ENCODE data around the gene POR.
A peak's percentile ranks its signal among the peaks of the same experiment; 100 is the strongest.

POR gene

DNA sequence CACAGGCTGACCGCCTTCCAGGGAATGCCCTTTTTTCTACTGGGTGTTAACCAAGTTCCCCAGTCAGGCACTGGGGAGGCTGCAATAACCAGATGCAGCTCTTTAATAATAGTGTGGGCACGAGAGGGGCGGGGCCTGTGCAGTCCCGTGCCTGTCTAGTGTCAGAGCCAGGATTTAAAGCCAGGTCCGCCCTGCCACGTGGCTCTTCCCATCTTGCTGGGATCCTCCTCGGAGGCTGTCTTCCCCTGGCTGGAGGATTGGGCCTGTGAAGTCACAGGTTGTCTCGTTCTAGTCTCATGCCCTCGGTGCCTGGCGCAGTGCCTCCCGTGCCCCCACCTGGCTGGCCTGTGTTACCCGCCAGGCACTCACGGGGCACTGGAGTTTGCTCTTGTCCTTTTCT lies 54.2 kb downstream of the POR start:
- H3K4me1 Mint-ChIP-seq, result peaks cover 5% of the 10 kb centered on the region
- H3K4me3 Mint-ChIP-seq, result no peak overlapping the region
- ATAC-seq (replicated peaks; ENCODE audit: extremely low read depth, poor library complexity, severe bottlenecking) (no peak), DNase-seq (ENCODE audit: low spot score in 2 of 2) (no peak)
- H3K27ac Mint-ChIP-seq (ENCODE audit: low read depth), result no peak overlapping the region
- no peaks in the 10 kb centered on the region for H3K9me3 Mint-ChIP-seq
- no peaks in the 10 kb centered on the region for H3K27me3 Mint-ChIP-seq
- H3K36me3 Mint-ChIP-seq (ENCODE audit: insufficient read depth), result peaks cover 16% of the 10 kb centered on the region

- H3K9me3 Mint-ChIP-seq, result no peaks in the 10 kb centered on the region
- ATAC-seq (replicated peaks; ENCODE audit: extremely low read depth, poor library complexity, severe bottlenecking), result no peak
- peaks cover 5% of the 10 kb centered on the region for H3K4me1 Mint-ChIP-seq
- no peak overlapping the region for H3K4me3 Mint-ChIP-seq
- H3K27me3 Mint-ChIP-seq, result no peaks in the 10 kb centered on the region
- peaks cover 21% of the 10 kb centered on the region for H3K36me3 Mint-ChIP-seq (ENCODE audit: insufficient read depth)
- DNase-seq (ENCODE audit: low spot score in 2 of 2), result no peak
- H3K27ac Mint-ChIP-seq (ENCODE audit: low read depth), result no peak overlapping the region
These were observed 54.9 kb downstream of the POR start for GRCh38 chr7:75969704-75970498.

GRCh38 chr7:75971309-75971960 lies 56.5 kb downstream of the POR start:
- peaks cover 5% of the 10 kb centered on the region for H3K4me1 Mint-ChIP-seq
- H3K27ac Mint-ChIP-seq (ENCODE audit: low read depth), result no peak overlapping the region
- DNase-seq (ENCODE audit: low spot score in 2 of 2), result no peak
- H3K9me3 Mint-ChIP-seq, result no peaks in the 10 kb centered on the region
- H3K36me3 Mint-ChIP-seq (ENCODE audit: insufficient read depth), result peaks cover 21% of the 10 kb centered on the region
- no peak overlapping the region for H3K4me3 Mint-ChIP-seq
- no peaks in the 10 kb centered on the region for H3K27me3 Mint-ChIP-seq
- ATAC-seq (replicated peaks; ENCODE audit: extremely low read depth, poor library complexity, severe bottlenecking), result no peak

DNA sequence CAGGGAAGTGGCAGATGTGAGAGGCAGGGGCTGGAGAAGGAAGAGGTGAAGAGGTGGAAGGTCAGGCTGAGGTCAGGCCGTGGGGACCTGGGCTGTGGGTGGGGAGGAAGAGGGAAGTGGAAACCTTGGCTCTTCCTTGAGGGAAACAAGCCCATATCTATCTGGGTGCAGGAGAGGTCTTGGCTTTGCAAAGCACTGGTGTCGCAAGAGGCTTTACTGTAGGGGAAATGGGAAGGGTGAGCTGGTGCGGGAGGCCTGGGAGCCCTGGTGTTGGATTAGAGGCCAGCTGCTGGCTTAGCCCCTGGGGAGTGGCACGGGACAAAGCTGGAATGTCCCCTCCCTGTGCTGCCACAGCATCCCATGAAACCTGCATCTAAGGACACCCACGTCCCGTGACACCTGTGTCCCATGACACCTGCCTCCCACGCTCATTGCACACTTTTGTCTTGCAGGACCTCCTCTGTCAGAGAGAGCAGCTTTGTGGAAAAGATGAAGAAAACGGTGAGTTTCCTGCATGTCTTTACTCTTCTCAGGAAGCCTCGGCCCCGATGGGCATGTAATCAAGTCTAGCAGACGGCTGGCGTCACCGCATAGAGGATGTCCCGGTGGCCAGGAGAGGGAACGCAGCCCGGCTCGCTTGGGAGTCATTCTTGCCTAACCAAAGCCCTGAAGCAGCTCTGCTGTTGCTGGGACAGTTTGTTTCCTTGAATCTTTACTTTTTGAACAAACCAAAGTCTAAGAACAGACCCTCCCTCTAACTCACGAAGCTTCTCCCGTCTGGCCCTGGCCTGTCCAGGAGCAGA lies 57.2 kb downstream of the POR start:
- no peak overlapping the region for H3K27ac Mint-ChIP-seq (ENCODE audit: low read depth)
- peaks cover 5% of the 10 kb centered on the region for H3K4me1 Mint-ChIP-seq
- no peak for DNase-seq (ENCODE audit: low spot score in 2 of 2)
- no peak for ATAC-seq (replicated peaks; ENCODE audit: extremely low read depth, poor library complexity, severe bottlenecking)
- no peaks in the 10 kb centered on the region for H3K27me3 Mint-ChIP-seq
- no peak overlapping the region for H3K4me3 Mint-ChIP-seq
- H3K36me3 Mint-ChIP-seq (ENCODE audit: insufficient read depth), result peaks cover 19% of the 10 kb centered on the region
- H3K9me3 Mint-ChIP-seq, result no peaks in the 10 kb centered on the region

- Mint-ChIP-seq H3K27me3 (no peaks in the 10 kb centered on the region), H3K4me1 (no peaks in the 10 kb centered on the region), H3K9me3 (no peaks in the 10 kb centered on the region), H3K36me3 (ENCODE audit: insufficient read depth) (peaks cover 21% of the 10 kb centered on the region), H3K27ac (ENCODE audit: low read depth) (no peak overlapping the region), H3K4me3 (no peak overlapping the region)
- ATAC-seq (replicated peaks; ENCODE audit: extremely low read depth, poor library complexity, severe bottlenecking) (no peak), DNase-seq (ENCODE audit: low spot score in 2 of 2) (no peak)
These were observed 62.8 kb downstream of the POR start for GRCh38 chr7:75977743-75978142.

GRCh38 chr7:75979759-75980429 lies 64.9 kb downstream of the POR start:
- no peak overlapping the region for H3K27ac Mint-ChIP-seq (ENCODE audit: low read depth)
- no peak overlapping the region for H3K4me3 Mint-ChIP-seq
- DNase-seq (ENCODE audit: low spot score in 2 of 2) (no peak), ATAC-seq (replicated peaks; ENCODE audit: extremely low read depth, poor library complexity, severe bottlenecking) (no peak)
- H3K36me3 Mint-ChIP-seq (ENCODE audit: insufficient read depth), result peaks cover 11% of the 10 kb centered on the region
- no peaks in the 10 kb centered on the region for H3K27me3 Mint-ChIP-seq
- no peaks in the 10 kb centered on the region for H3K9me3 Mint-ChIP-seq
- no peaks in the 10 kb centered on the region for H3K4me1 Mint-ChIP-seq

DNA sequence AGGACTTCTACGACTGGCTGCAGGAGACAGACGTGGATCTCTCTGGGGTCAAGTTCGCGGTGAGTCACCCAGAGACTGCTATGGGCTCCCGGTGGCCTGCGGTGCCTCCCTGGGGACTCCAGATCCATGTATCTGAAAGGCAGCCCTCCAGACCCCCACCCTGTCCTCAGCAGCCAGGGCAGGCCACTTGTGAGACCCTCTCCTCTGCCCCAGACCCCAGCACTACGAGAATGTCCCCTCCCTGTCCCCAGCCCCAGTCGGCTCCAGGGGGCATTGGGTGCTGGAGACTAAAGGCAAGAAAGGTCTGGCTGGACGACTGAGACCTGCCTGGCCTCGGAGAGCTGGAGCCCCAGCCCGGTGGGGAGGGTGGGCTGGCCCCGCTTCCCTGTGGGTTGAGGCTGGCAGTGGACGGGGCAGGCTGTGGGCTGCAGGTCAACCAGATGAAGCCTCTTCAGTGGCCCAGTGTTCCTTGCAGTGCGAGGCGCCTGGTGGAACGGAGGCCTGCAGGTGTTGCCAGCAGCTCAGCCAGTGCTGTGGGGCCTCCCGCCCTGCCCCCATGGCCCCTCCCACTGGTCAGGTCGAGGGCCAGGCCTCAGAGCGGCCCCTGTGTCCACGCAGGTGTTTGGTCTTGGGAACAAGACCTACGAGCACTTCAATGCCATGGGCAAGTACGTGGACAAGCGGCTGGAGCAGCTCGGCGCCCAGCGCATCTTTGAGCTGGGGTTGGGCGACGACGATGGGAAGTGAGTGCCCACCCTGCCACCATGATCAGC lies 65.7 kb downstream of the POR start:
- Mint-ChIP-seq H3K27ac (ENCODE audit: low read depth) (no peak overlapping the region), H3K9me3 (no peaks in the 10 kb centered on the region), H3K4me3 (no peak overlapping the region), H3K27me3 (no peaks in the 10 kb centered on the region), H3K36me3 (ENCODE audit: insufficient read depth) (peaks cover 14% of the 10 kb centered on the region), H3K4me1 (no peaks in the 10 kb centered on the region)
- no peak for DNase-seq (ENCODE audit: low spot score in 2 of 2)
- ATAC-seq (replicated peaks; ENCODE audit: extremely low read depth, poor library complexity, severe bottlenecking), result no peak

DNA sequence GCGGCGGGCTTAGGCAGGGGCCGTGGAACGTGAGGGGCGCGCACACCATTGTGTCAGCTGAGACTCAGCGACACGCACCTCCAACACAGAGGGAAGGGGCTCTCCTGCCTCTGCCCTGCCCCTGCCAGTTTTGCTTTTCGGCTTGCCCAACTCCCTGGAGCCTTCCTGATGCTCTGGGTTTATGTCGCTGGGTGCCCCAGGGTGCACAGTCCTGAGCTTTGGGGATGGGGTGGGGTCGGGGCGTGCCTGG lies 66.2 kb downstream of the POR start:
- Mint-ChIP-seq H3K4me3 (no peak overlapping the region), H3K9me3 (no peaks in the 10 kb centered on the region), H3K27me3 (no peaks in the 10 kb centered on the region), H3K36me3 (ENCODE audit: insufficient read depth) (peaks cover 16% of the 10 kb centered on the region), H3K27ac (ENCODE audit: low read depth) (no peak overlapping the region), H3K4me1 (no peaks in the 10 kb centered on the region)
- no peak for ATAC-seq (replicated peaks; ENCODE audit: extremely low read depth, poor library complexity, severe bottlenecking)
- no peak for DNase-seq (ENCODE audit: low spot score in 2 of 2)

DNA sequence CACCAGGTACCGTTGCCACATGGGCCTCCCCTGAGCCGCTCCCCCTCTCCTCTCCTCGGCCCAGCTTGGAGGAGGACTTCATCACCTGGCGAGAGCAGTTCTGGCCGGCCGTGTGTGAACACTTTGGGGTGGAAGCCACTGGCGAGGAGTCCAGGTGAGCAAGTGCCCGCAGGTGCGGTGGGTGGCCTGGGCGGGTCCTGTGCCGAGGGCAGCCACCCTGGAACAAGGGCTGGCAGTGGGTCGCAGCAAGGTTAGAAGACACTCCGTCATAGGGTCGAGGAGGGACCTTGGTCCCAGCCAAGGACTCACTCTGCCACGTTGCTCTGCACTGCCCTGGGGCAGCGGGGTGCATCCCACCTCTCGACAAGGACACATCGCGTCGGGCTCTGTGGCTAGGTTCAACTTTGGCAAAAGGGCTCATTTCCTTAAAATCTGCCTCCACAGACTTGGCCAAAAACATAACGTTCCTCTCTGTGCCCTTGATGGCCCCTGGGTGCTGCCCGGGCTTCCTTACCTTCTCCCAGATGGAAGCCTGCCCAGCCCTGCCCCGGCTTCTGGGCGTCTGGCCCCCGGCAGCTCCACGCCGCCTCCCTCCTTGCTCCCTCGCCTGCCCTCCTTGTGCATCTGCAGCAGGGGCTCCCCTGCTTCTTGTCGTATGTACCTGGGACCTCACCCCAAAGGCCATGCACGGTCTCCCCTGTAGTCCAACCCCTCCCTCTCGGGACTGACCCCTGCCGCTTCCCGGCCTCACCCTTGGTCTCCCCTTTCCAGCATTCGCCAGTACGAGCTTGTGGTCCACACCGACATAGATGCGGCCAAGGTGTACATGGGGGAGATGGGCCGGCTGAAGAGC lies 66.7 kb downstream of the POR start:
- peak overlapping the region; percentile 64 for H3K27ac Mint-ChIP-seq (ENCODE audit: low read depth)
- no peaks in the 10 kb centered on the region for H3K9me3 Mint-ChIP-seq
- peaks cover 18% of the 10 kb centered on the region for H3K36me3 Mint-ChIP-seq (ENCODE audit: insufficient read depth)
- no peaks in the 10 kb centered on the region for H3K4me1 Mint-ChIP-seq
- H3K27me3 Mint-ChIP-seq, result no peaks in the 10 kb centered on the region
- ATAC-seq (replicated peaks; ENCODE audit: extremely low read depth, poor library complexity, severe bottlenecking) (no peak), DNase-seq (ENCODE audit: low spot score in 2 of 2) (no peak)
- H3K4me3 Mint-ChIP-seq, result no peak overlapping the region

DNA sequence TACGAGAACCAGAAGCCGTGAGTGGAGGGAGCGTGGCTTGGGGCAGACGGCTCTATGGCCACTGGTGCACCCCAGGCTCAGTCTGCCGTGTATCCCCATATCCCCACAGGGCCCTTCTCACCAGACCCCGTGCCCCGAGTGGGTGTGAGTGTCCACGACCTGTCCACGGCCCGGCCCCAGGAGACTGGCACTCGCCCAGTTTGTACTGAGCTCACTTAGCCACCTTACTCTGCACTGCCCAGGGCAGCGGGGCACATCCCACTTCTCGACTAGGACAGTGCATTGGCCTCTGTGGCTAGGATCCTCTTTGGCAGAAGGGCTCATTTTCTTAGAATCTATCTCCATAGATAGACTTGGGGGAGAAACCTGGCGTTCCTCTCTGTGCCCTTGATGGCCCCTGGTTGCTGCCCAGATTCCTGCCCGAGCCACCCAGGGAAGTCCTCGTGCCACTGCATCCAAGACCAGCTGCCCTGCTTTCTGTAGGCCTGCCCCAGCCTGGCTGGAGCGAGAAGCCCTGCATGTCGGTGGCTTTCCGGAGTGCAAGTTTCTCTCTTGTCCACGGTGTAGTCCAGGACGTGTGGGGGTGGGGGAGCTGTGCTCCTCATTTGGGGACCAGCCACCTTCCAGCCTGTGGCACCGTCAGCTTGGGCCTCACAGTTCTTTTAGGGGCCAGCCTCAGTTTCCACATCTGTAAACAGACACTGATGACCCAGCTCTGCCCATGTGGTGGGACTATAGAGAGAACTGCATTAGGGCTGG lies 67.5 kb downstream of the POR start:
- no peaks in the 10 kb centered on the region for H3K9me3 Mint-ChIP-seq
- no peak for DNase-seq (ENCODE audit: low spot score in 2 of 2)
- ATAC-seq (replicated peaks; ENCODE audit: extremely low read depth, poor library complexity, severe bottlenecking), result no peak
- H3K36me3 Mint-ChIP-seq (ENCODE audit: insufficient read depth), result peaks cover 19% of the 10 kb centered on the region
- H3K4me3 Mint-ChIP-seq, result no peak overlapping the region
- H3K27ac Mint-ChIP-seq (ENCODE audit: low read depth), result peak overlapping the region; percentile 64
- no peaks in the 10 kb centered on the region for H3K27me3 Mint-ChIP-seq
- H3K4me1 Mint-ChIP-seq, result no peaks in the 10 kb centered on the region

DNA sequence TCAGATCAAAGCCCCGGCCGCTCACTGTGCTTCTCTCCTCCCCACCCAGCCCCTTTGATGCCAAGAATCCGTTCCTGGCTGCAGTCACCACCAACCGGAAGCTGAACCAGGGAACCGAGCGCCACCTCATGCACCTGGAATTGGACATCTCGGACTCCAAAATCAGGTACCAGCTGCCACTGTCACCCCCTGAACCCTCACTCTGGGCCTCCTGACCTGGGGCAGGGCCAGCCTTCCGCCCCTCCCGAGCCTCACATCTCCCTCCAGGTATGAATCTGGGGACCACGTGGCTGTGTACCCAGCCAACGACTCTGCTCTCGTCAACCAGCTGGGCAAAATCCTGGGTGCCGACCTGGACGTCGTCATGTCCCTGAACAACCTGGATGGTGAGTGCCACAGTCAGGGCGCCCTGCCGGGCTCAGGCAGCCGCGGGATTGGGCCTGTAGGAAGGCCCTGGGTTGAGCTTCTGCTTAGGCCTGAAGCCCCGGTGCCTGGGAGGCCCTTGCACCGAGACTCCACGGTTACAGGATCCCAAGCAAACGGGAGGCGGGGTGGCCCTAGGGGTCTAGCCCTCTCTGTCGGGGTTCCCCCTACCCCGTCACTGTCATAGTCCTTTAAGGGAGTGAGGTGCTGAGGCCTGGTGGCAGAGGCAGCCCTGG lies 68.6 kb downstream of the POR start:
- H3K27ac Mint-ChIP-seq (ENCODE audit: low read depth), result no peak overlapping the region

More for the DNA sequence above, 68.6 kb downstream of the POR start:
- Mint-ChIP-seq H3K27me3 (no peaks in the 10 kb centered on the region), H3K4me3 (no peak overlapping the region), H3K4me1 (no peaks in the 10 kb centered on the region), H3K9me3 (no peaks in the 10 kb centered on the region), H3K36me3 (ENCODE audit: insufficient read depth) (peaks cover 19% of the 10 kb centered on the region)
- DNase-seq (ENCODE audit: low spot score in 2 of 2), result no peak
- no peak for ATAC-seq (replicated peaks; ENCODE audit: extremely low read depth, poor library complexity, severe bottlenecking)
